Activated CD8-positive, alpha-beta memory T cell treated with anti-CD3 and anti-CD28 coated beads for 48 hours (primary cell): ENCODE measurements around the gene YBX2.
"Not testable (repeated sequence)": the region's sequence is repeated elsewhere in the genome, so short reads cannot be mapped to it uniquely, and the experiment has no call there.

Experiments
- DNase-seq, 3 experiments: peaks; one replicate each; pipeline ENCODE4 v3.0.0-alpha.2; 2020; ENCODE audit warnings: low read depth in 2 of 3, low spot score in 2 of 3

The YBX2 gene

GRCh38 chr17:7248796-7249195 lies 45.6 kb downstream of the YBX2 start:
- no peak for DNase-seq

DNA sequence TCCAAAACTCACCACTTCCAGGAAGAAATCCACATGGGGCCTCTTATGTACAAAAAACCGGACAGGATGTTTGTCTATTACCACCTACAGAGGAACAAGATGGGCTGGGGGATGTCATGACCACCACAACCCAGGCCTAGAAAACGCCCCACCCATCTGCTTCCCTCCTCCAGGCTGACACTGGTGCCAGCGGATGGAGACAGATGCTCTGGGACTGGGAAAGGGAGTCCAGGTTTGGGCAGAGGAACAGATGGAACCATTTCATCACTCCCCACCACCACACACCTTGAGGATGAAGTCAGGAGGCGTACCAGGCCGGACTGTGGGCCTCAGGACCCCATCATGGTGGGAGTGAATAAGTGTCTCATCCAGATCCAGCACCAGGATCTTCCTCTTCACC lies 47.7 kb downstream of the YBX2 start:
- no peak for DNase-seq

- not testable (repeated sequence) for DNase-seq
Observed at GRCh38 chr17:7243838-7244237, 50.6 kb downstream of the YBX2 start.

DNA sequence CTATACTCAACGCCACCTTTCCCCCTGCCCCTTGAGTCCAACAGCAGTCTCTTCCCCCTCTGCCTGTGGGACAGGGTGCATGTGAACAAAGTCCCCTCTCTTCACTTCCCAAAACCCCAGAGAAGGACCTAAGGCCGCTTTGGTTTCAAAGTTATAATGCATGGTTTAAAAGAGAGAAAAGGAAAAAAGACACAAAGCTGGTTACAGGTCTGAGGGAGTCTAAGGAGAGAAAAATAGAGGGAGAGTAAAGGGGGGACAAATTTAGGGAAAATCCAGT lies 51.0 kb downstream of the YBX2 start:
- DNase-seq: no peak

DNA sequence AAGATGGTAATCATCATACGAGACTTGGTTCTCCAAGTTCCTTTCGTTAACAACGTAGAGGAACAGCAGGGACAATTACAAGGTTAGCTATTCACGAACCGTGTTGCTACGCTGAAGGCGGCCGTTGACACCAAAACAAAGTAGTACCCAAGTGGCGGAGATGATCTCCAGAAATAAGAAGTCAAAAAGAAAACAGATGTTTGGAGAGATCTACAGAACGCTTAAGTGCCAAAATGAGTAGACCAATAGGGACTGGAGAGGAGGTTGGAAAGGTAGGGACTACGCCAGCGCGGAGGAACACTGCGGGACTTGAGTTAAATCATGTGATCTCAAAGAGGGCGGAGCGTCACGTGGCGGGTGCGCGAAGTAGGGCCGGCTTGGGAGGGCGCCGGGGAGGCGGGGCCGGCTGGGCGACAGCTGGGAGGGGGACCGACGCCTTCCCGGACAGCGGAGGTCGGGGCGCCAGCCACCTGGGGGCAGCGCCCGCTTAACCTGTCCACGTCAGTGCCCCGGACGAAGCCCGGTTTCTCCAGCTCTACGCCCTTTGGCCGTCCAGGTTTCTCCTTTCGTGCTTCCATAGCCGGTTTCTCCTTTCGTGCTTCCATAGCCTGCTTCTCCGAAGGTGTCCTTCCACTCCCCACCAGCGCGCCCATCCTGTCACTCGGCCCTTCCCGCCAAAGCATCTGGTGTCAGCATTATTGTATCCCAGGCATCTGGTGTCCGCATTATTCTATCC lies 51.6 kb downstream of the YBX2 start:
- peak; percentile 79 to 89 (median 86) for DNase-seq

- peak; percentile 76 to 98 (median 93) for DNase-seq
Observed at GRCh38 chr17:7241783-7242716, 52.4 kb downstream of the YBX2 start, which contains the start of gene GABARAP. Gene GABARAP, minus strand, starts transcription at chr17:7242449. Its CDS starts 119 bp downstream, at chr17:7242330.

DNA sequence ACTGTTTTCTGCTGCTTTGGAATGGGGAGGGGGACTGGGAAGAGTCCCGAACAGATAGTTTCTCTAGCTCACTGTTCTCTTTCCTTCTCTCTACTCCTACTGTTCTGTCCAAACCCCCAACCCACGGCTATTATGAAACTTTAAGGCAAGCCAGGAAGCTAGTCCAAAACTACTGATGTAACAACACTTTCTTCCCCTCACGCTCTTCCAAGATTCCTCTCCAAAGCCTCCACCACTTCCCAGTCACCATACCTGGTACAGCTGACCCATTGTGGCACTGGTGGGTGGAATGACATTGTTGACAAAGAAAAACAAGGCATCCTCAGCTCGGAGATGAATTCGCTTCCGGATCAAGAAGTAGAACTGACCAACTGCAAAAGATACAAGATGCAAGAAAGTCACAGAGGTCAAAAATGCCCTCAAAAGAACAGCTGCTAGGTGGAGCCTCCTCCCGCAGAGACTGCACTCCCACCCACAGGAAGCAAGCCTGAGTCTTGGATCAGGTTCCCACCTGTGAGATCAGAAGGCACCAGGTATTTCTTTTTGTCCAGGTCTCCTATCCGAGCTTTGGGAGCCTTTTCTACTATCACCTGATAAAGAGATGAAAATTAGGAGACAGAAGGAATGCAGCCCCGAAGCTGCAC lies 53.2 kb downstream of the YBX2 start:
- no peak for DNase-seq

DNA sequence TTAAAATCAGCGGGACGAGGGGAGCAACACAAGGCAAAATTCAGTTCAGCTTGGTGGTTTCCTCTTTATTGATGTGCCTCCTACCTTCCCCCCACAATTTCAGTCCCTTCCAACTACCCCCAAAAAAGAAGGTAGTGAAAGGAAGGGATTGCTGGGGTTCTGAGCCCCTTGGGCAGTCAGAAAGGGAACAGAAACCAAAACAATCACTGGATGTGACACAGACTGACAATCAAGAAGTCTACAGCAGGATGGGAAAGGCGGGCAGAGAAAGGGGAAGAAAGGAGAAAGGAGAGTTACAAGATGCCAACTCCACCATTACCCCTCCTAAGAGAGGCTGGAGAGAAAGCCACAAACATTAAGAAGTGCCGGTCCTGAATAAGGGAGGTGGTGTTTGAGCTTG lies 54.1 kb downstream of the YBX2 start:
- no peak for DNase-seq

DNA sequence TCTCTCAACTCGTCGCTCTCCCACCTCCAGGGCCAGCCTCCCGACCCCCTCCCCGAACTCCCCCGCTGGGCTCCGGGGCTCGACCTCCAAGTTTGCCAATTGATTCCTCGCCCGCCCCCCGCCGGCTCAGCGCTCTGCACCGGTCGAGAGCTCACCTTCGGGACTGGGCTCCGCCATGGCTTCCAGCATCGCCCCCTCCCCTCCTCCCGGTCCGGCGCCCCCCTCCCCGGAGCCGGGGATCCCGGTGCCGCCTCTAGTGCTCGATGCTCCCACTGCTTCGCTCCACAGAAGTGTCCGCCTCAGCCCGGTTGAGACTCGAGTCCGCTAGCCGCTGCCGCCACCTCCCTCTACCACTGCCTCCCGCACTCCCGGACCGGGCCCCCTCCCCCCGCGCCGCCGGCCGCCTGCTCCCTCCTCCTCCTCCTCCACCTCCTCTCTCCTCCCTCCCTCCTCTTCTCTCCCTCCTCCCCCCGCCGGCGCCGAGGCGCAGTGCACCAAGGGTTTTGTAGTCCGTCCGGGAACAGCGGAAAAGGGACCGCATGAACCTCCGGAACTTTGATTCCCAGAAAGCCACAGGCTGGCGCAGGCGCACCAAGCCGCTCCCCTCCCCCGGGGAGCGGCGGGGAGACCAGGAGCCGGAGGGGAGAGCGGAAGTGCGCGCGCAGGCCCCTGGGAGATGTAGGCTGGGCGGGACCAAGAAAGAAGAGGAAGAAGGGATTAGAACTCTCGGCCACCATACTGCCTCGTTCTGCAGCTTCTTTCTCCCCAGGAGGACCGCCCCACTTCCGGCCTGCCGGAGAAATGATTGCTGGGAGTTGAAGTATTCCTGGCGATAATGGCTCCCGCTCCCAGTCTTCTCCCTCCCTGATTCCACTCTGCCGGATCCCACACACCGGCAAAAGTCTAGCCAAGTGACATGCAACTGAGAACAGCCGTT lies 55.1 kb downstream of the YBX2 start, which contains the start of gene PHF23:
Gene PHF23 (minus strand): TSS at position 367 of the 937 bp plus-strand sequence. CDS start 178 bp downstream, at position 189.
- peak; percentile 83 to 97 (median 92) for DNase-seq

DNA sequence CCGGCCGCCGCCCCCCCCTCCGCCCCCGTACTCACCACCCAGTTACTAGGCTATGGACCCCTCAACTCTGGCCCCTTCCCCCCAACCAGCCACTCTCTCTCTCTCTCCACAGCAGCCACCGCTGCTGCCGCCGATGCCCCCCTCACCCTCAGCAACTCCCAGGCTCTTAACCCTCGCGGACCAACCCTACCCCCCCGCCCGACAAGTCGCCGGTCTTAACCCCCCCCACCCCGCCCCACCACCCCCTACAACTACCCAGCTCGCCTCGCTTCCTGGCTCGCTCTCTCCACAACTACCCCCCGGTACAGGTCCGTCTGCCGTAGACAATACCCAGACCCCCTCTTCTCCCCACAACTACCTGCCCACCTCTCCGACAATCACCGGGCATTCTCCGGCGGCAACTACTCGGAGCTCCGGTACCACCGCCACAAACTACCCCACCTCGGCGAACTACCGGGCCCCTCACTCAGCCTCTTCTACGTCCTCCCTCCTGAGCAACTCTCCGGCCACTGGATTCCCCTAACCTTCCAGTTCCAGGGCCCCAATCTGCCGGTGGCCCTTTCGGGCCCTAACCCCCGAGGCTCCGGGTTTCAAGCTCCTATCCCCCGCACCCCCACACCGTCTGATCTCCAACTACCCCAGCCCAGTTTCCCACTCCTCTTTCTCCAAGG lies 55.9 kb downstream of the YBX2 start:
- no peak for DNase-seq
